HG02840 (cell line): ENCODE measurements around the gene RPS6KA4.
"Not testable (repeated sequence)": the region's sequence is repeated elsewhere in the genome, so short reads cannot be mapped to it uniquely, and the experiment has no call there.

Source experiments
- ATAC-seq: cut with Tn5 transposase; IDR thresholded peaks from one replicate; pipeline ENCODE4 v1.9.1; 2021; ENCODE audit warnings: mild to moderate bottlenecking, moderate library complexity, moderate number of reproducible peaks; ENCODE audit not compliant: unreplicated experiment, low FRiP score

The RPS6KA4 gene

DNA sequence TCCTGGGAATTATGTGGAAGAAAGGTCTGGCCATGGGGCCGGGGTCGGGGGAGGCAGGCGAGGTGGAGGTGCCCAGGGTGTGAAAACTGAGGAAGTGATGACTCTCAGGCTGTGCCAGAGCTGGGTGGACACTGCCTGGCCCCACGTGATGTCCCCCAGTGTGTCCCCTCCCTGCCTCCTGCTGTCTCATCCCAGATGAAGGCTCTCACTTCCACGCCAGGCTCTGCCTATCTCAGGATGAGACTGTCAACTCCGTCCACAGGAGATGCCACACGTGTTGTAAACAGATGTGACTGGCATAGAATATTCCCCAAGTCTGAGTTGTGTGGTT, 51.4 kb downstream of the RPS6KA4 start:
- ATAC-seq = no peak

GRCh38 chr11:64413417-64413816, 54.5 kb downstream of the RPS6KA4 start:
- no peak for ATAC-seq

DNA sequence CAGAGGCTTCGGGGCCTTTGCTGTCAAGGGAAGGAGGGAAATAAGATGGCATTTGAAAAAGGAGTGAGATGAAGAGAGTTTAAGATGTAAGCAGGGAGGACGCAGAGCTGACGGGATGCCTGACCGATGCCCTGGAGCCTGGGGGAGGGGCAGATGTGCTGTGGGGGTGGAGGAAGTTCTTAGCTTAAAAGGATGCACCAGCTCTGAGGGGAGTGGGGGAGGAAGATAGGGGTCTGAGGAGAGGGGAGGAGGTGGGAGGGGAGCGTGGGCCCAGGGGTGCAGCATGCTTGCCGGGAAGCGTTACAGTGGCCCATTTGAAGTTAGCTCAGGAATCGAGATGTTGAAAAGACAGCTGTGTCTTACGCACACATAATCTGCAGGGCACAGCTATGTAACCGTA, 56.3 kb downstream of the RPS6KA4 start:
- ATAC-seq = no peak

DNA sequence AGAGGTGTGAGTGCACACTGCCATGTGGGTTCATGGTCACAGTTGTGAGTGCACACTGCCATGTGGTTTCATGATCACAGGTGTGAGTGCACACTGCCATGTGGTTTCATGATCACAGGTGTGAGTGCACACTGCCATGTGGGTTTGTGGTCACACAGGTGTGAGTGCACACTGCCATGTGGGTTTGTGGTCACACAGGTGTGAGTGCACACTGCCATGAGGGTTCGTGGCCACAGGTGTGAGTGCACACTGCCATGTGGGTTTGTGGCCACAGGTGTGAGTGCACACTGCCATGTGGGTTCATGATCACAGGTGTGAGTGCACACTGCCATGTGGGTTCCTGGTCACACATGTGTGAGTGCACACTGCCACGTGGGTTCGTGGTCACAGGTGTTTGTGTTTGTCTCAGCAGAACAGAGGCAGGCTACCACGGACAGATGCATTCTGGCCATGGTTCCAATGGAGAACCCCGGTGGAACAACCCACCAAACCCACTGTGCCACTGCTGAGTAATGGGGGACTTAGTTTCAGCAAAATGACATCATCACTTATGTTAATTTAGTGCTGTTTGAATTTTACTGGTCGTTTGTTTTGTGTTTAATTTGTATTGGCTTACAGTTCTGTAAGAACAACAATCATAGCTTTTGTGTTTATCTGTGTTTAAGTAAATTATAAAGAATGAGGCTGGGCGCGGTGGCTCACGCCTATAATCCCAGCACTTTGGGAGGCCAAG, 57.2 kb downstream of the RPS6KA4 start:
- no peak for ATAC-seq

- ATAC-seq = not testable (repeated sequence)
Observed at GRCh38 chr11:64418233-64418632, 59.3 kb downstream of the RPS6KA4 start.

GRCh38 chr11:64419257-64419790, 60.4 kb downstream of the RPS6KA4 start:
- no peak for ATAC-seq

GRCh38 chr11:64419818-64420485, 61.0 kb downstream of the RPS6KA4 start:
- ATAC-seq = no peak
